ACC112 (cell line): Measurements from ENCODE around the gene PTTG1IP2.

Experiments used
- H2AFZ ChIP-seq: fragments of 200-600 bp; sonication (generic); one replicate; pipeline ENCODE4 v1.6.0; 2017; ENCODE audit warnings: antibody characterized with exemption, low read length; ENCODE audit not compliant: unreplicated experiment
- H3K27ac ChIP-seq: fragments of 200-600 bp; sonication (generic); 2 replicates; pipeline ENCODE4 v1.5.1; 2014; ENCODE audit warnings: low read depth, mild to moderate bottlenecking, antibody characterized with exemption, low read length, moderate library complexity
- H3K27me3 ChIP-seq: fragments of 200-600 bp; sonication (generic); 2 replicates; pipeline ENCODE4 v1.6.1; 2014; ENCODE audit warnings: mild to moderate bottlenecking, antibody characterized with exemption, low read length, moderate library complexity, mixed read lengths; ENCODE audit not compliant: insufficient read depth
- H3K36me3 ChIP-seq: fragments of 200-600 bp; sonication (generic); 2 replicates; pipeline ENCODE4 v1.6.1; 2016; ENCODE audit warnings: mild to moderate bottlenecking, antibody characterized with exemption, low read length, moderate library complexity, mixed read lengths; ENCODE audit not compliant: insufficient read depth
- H3K4me1 ChIP-seq: fragments of 200-600 bp; sonication (generic); one replicate; pipeline ENCODE4 v1.6.1; 2016; ENCODE audit warnings: low read length, mixed read lengths; ENCODE audit not compliant: insufficient read depth, unreplicated experiment, control insufficient read depth
- H3K4me3 ChIP-seq: fragments of 200-600 bp; sonication (generic); 2 replicates; pipeline ENCODE4 v1.5.1; 2014; ENCODE audit warnings: mild to moderate bottlenecking, low read depth, low read length
- H3K79me2 ChIP-seq: fragments of 200-600 bp; sonication (generic); one replicate; pipeline ENCODE4 v1.6.0; 2016; ENCODE audit warnings: low read length; ENCODE audit not compliant: control insufficient read depth, unreplicated experiment, insufficient read depth

Gene PTTG1IP2

GRCh38 chr7:90560730-90561129 is 91.3 kb downstream of the PTTG1IP2 start:
- Histone ChIP-seq H3K4me3 (no peak overlapping the region), H3K79me2 (no peaks in the 10 kb centered on the region), H3K36me3 (no peaks in the 10 kb centered on the region), H2AFZ (no peak overlapping the region), H3K27me3 (no peaks in the 10 kb centered on the region), H3K27ac (no peak overlapping the region), H3K4me1 (no peaks in the 10 kb centered on the region)
